Measurements from ENCODE around the gene ETNK2. TPM values are rescaled to one million over a fixed set of nuclear protein-coding genes. Genes with fewer than 3 reads are reported as not detected.
A peak's percentile ranks its signal among the peaks of the same experiment; 100 is the strongest.

Gene ETNK2
- total and polyA plus RNA-seq, 2 experiments from 2014 or later: 7.6 to 26.2 TPM

DNA sequence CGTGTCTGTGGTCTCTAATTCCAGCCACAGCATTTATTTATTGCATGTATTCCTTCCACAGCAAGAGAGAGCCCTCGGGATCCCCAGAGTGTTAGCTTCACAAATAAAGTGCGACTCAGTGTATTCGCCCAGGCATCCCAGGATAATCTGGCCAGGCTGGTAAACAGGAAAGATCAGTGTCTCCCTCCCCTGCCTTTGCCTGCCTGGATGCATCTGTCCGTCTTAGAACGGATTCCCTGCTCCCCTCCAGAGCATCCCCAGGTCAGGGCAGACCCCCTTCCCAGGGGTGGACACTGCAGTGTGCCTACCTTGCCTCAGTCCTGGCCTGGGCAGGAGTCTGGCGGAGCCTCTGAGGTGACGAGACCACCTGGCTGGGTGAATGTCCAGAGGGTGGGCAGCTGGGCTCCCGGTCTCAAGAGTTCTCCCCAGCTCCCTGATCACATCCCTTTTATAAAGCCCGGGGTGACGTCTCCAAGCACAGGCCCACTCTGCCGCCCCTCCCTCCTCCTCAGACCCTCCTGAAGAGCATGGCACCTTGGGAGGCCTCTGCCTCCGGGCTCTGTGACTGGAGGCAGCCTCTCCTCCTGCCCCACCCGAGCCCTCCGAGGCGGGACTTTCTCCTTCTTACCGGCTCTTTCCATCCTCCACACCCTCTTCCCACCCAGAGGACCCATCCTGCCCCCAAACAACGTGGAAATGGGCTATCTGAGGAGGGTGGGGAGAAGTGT is 44.4 kb upstream of the ETNK2 start, which contains the start of gene KISS1 (continued):
- no peak for TF ChIP-seq EZH2phosphoT487 (IDR thresholded peaks at IDR 0.05; ENCODE audit: unreplicated experiment)
- no peak for TF ChIP-seq STAT1 (IDR thresholded peaks at IDR 0.05; ENCODE audit: unreplicated experiment)
- TF ChIP-seq, protein P1, sequence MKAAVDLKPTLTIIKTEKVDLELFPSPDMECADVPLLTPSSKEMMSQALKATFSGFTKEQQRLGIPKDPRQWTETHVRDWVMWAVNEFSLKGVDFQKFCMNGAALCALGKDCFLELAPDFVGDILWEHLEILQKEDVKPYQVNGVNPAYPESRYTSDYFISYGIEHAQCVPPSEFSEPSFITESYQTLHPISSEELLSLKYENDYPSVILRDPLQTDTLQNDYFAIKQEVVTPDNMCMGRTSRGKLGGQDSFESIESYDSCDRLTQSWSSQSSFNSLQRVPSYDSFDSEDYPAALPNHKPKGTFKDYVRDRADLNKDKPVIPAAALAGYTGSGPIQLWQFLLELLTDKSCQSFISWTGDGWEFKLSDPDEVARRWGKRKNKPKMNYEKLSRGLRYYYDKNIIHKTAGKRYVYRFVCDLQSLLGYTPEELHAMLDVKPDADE (IDR thresholded peaks at IDR 0.05): no peak
- TF ChIP-seq EZH2 (IDR thresholded peaks at IDR 0.05; ENCODE audit: low read depth, unreplicated experiment): no peak
- TF ChIP-seq, protein P2, sequence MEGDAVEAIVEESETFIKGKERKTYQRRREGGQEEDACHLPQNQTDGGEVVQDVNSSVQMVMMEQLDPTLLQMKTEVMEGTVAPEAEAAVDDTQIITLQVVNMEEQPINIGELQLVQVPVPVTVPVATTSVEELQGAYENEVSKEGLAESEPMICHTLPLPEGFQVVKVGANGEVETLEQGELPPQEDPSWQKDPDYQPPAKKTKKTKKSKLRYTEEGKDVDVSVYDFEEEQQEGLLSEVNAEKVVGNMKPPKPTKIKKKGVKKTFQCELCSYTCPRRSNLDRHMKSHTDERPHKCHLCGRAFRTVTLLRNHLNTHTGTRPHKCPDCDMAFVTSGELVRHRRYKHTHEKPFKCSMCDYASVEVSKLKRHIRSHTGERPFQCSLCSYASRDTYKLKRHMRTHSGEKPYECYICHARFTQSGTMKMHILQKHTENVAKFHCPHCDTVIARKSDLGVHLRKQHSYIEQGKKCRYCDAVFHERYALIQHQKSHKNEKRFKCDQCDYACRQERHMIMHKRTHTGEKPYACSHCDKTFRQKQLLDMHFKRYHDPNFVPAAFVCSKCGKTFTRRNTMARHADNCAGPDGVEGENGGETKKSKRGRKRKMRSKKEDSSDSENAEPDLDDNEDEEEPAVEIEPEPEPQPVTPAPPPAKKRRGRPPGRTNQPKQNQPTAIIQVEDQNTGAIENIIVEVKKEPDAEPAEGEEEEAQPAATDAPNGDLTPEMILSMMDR (conservative IDR thresholded peaks at IDR 0.05; ENCODE audit: low read depth in 2 of 2): no peak

- H3F3A ChIP-seq (replicated peaks; ENCODE audit: low read depth): no peaks in the 10 kb centered on the region
- H3K4me1 ChIP-seq (ENCODE audit: insufficient read depth): peaks cover 7% of the 10 kb centered on the region
- H3K4me1 Mint-ChIP-seq: peaks cover 19% of the 10 kb centered on the region
- H4K20me1 ChIP-seq (replicated peaks; ENCODE audit: insufficient read depth): no peaks in the 10 kb centered on the region
- DNase-seq (ENCODE audit: low spot score): peak; percentile 13
- no peaks in the 10 kb centered on the region for H3K36me3 Mint-ChIP-seq (ENCODE audit: low read depth)
- H3K36me3 ChIP-seq (ENCODE audit: insufficient read depth): no peaks in the 10 kb centered on the region
- no peaks in the 10 kb centered on the region for H3K9me2 ChIP-seq (ENCODE audit: insufficient read depth)
- H3K4me2 ChIP-seq: no peak overlapping the region
- no peaks in the 10 kb centered on the region; the same call in 2 of the 3 replicates for H3K9me3 Mint-ChIP-seq
- no peak for ATAC-seq
- no peaks in the 10 kb centered on the region for H3K79me2 ChIP-seq (replicated peaks; ENCODE audit: insufficient read depth)
- H3K27me3 ChIP-seq (ENCODE audit: insufficient read depth): peaks cover 13% of the 10 kb centered on the region; the same call in 1 of the 2 replicates
- no peak overlapping the region for H3K27ac ChIP-seq (ENCODE audit: low read depth)
- H3K4me3 Mint-ChIP-seq: no peak overlapping the region
- TF ChIP-seq STAT1 (IDR thresholded peaks at IDR 0.05; ENCODE audit: unreplicated experiment): no peak
- TF ChIP-seq, protein P3, sequence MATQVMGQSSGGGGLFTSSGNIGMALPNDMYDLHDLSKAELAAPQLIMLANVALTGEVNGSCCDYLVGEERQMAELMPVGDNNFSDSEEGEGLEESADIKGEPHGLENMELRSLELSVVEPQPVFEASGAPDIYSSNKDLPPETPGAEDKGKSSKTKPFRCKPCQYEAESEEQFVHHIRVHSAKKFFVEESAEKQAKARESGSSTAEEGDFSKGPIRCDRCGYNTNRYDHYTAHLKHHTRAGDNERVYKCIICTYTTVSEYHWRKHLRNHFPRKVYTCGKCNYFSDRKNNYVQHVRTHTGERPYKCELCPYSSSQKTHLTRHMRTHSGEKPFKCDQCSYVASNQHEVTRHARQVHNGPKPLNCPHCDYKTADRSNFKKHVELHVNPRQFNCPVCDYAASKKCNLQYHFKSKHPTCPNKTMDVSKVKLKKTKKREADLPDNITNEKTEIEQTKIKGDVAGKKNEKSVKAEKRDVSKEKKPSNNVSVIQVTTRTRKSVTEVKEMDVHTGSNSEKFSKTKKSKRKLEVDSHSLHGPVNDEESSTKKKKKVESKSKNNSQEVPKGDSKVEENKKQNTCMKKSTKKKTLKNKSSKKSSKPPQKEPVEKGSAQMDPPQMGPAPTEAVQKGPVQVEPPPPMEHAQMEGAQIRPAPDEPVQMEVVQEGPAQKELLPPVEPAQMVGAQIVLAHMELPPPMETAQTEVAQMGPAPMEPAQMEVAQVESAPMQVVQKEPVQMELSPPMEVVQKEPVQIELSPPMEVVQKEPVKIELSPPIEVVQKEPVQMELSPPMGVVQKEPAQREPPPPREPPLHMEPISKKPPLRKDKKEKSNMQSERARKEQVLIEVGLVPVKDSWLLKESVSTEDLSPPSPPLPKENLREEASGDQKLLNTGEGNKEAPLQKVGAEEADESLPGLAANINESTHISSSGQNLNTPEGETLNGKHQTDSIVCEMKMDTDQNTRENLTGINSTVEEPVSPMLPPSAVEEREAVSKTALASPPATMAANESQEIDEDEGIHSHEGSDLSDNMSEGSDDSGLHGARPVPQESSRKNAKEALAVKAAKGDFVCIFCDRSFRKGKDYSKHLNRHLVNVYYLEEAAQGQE (IDR thresholded peaks at IDR 0.05; ENCODE audit: unreplicated experiment): no peak
- TF ChIP-seq ZNF331 (CRISPR knock-in tag; IDR thresholded peaks at IDR 0.05; ENCODE audit: low read depth): no peak
- no peak for TF ChIP-seq EZH2phosphoT487 (IDR thresholded peaks at IDR 0.05; ENCODE audit: unreplicated experiment)
- no peak for TF ChIP-seq CREB1 (CRISPR knock-in tag; IDR thresholded peaks at IDR 0.05; ENCODE audit: low read depth)
- TF ChIP-seq ZNF114 (CRISPR knock-in tag; IDR thresholded peaks at IDR 0.05): no peak
- TF ChIP-seq NANOG (IDR thresholded peaks at IDR 0.05; ENCODE audit: borderline replicate concordance): no peak
- TF ChIP-seq EZH2 (IDR thresholded peaks at IDR 0.05; ENCODE audit: low read depth, unreplicated experiment): no peak
- H3K27me3 Mint-ChIP-seq (ENCODE audit: insufficient read depth, low read depth, poor library complexity): peaks cover 9% of the 10 kb centered on the region
- H3K27ac Mint-ChIP-seq: no peak overlapping the region
- no peak overlapping the region for H3K4me3 ChIP-seq
- no peak overlapping the region for H2AFZ ChIP-seq
Measured at GRCh38 chr1:204194771-204195170, 42.9 kb upstream of the ETNK2 start.
